ENCODE data around the gene EIF1AX.
"Not testable (repeated sequence)": the region's sequence is repeated elsewhere in the genome, so short reads cannot be mapped to it uniquely, and the experiment has no call there.

Gene EIF1AX, protein sequence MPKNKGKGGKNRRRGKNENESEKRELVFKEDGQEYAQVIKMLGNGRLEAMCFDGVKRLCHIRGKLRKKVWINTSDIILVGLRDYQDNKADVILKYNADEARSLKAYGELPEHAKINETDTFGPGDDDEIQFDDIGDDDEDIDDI

DNA sequence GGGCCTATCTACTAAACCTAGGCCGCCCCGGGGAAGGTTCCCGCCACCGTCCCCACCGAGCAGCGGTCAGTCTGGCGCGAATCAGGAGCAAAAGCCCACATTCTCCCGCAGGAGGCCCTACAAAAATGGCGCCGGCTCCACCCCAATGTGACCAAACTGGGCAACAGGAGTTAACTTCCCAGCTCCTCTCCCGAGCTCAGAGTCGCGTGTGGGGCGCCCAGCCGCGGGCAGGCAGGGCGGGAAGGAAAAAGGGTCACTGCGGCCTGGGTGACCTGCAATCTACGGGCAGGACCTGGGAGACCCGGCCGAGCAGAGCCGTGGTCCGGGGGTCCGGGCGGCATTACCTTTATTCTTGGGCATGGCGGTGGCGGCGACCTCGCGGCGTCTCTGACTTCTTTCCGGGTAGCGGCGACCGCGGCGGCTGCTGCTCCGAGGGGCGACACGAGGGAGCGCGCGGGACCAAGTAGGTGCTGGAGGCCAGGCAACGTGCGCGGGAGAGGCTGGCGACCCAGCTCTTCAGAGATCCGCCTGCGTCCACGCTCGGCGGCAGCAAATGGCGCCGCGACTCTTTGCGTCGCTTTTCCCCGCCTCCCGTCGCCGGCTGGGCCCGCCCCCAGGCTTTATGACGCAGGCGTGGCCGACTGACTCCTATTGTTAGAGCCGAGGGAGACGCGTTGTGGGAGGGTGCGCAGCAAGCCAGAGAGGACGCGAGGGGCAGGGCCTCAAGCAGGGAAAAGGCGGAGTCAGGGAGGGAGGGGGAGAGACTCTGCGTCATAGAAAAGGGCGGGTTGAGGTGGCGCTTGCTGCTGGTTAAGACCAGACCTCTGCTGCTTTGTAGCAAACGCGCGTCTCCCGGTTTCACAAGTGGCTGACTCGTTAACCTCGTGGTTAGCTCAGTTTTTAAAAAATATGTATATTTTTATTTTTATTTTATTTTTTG lies at the start of gene EIF1AX:
Gene EIF1AX, minus strand, starts transcription at position 558 of the 940 bp plus-strand sequence. Its CDS starts 198 bp downstream, at position 360.
- DNase-seq = peak; percentile 93

DNA sequence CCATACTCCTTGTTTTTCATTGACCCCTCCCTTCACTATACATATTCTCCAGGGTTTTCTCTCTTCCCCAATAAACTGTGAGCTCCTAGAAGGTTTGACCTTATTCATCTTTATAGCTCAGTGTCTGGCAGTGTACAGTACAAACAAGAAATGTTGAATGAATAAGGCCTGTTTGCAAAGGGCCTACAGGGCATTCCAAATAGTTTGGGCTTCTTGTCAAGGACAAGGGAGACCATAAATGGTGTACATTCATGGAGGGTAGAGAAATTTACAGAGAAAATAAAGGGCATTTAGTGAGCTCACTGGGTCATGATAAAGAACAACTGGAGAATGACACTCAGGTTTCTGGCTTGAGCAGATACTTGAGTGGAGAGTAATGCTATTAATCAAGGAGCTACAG lies 47.5 kb upstream of the EIF1AX start:
- DNase-seq = no peak

DNA sequence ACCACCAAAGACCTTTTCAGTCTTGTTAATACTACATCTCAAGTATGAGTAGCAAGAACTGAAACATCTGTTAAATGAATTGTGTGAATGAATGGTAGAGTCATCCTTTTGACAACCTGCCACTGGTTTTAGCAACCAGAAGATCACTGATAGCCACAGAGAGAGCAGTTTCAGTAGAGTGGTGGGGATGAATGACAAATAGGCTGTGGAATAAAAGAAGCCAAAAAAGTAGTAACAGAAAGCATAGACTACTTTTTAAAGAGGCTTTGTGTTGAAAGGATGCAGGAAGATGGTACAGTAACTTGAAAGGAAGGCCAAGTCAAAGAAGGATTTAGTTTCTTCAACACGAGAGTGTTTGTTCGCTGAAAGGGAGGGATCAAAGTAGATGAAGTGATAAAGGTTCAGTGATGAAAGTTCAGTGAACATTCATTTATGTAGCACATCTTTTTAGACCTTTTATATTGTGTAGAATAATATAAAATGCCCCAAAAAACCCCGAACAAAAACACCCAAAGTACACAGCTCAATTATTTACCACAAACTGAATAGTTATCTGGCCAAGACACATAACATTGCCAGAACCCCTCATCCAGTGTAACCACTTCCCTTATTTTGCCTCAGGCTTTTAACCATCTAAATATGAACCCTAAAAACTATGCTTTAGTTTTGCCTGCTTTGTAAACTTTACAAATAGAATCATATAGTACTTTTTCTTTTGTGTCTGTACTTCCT lies 40.1 kb upstream of the EIF1AX start:
- no peak for DNase-seq

DNA sequence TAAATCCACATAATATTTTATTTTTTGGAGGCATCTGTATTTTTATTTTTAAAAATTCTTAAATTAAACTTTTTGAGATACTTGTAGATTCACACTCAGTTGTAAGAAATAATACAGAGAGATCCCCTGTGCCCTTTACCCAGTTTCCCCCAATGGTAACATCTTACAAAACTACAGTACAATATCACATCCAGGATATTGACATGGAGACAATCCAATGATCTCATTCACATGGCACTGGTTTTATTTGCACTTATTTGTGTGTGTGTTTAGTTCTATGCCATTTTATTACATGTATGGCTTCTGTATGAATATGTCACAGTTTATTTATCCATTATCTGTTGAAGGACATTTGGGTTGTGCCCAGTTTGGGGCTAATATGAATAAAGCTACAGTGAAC lies 35.5 kb upstream of the EIF1AX start:
- DNase-seq = no peak

DNA sequence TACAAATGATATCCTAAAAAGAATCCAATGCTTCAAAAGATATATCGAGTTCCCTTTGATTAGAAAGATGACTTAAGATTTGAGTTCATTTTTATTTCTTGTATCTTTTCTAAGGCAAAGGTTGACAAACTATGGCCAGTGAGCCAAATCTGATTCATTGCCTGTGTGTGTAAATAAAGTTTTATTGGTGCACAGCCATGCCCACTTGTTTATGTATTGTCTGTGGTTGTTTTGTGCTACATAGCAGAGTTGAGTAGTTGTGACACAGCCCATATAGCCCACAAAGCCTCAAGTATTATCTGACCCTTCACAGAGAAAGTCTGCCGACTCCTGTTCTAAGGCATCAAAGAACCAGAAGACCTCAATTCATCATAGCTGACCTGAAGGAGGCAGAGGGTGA lies 32.2 kb upstream of the EIF1AX start:
- DNase-seq = no peak

DNA sequence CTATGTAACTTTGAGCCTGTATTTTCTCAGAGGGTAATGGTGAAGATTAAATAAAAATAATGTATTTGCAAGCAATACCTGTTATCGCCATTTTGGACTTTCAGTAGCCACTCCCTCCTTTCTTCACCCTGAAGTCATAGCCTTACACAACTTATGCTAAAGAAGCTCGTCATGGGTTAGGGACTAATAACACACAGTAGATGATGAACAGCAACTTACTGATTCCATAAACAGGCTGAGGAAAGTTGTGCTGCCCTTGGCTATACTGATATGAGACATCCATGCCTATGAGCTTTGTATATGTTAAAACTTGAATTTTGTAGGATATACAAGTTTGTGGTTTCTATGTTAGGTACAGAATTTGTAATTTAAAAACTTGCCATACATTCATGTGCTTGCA lies 31.7 kb upstream of the EIF1AX start:
- DNase-seq = no peak

DNA sequence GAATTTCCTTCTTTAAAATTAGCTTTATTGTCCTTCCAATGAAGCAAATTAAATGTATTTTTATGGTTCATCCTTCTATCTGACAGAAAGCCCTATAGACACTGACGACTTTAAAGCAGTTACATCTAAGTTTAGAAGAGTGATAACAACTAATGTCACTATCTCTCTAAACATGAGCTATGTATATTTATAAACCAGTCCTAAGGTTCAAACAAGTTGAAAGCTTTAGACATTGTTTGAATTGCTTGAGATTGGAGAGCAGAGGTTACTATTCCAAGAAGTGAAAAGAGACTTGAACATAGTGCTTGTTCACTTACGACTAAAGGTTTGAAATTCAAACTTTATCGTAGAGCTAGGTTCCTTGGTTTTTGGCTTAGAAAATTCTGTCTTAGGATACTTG lies 30.2 kb upstream of the EIF1AX start:
- no peak for DNase-seq

DNA sequence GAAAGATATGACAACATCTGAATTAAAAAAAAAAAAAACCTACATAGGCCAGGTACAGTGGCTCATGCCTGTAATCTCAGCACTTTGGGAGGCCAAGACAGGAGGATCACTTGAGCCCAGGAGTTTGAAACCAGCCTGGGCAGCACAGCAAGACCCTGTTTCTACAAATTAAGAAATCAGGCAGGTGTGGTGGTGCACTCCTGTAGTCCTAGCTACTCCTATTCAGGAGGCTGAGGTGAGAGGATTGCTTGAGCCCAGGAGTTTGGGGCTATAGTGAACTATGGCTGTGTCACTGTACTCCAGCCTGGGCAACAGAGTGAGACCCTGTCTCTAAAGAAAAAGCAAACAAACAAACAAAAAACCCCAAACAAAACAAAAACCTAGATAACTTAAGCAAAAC lies 20.9 kb upstream of the EIF1AX start:
- DNase-seq = not testable (repeated sequence)

DNA sequence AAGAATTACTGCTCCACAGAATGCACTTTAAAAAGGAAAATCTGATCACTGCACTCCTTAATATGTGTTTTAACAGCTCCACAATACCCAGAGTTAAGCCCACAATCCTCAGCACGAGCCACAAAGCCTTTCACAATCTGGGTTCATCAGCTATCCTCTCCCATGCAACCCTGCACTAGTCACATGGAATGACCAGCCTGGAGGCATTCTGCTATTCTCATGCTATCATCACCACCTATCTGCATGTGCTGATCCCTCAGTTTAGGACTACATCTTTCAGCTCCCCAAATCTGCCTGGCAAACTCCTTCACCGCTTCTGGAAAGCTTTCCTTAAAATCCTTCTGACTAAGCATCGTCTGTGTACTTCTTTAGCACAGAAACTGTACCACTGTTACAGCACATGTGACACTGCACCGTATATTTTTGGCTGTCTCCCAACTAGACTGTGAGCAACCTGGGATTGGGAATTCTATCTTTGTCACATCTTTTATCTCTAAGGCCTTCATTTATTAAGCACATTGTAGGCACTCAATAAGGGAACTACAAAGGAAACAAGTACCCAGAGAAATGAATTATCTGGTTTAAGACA lies 18.3 kb upstream of the EIF1AX start:
- DNase-seq = no peak

DNA sequence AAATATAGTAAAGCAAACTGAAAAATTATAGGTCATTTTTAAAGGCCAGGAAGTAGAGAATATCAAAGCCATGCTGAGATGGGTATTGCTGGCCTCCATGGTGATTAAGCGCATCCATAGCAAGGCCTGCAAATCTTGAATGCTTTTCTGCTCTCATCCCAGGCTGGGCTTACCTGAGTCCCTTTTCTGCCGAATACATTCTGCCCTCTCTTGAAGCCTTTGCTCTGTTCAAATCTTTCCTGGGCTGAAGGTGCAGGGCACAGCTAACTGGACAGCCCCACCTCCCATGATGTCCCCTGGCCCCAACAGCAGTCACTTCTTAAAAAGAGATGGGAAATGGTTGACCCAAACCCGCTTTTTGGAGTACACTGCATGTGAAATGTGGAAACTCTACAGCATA lies 10.1 kb upstream of the EIF1AX start:
- no peak for DNase-seq

DNA sequence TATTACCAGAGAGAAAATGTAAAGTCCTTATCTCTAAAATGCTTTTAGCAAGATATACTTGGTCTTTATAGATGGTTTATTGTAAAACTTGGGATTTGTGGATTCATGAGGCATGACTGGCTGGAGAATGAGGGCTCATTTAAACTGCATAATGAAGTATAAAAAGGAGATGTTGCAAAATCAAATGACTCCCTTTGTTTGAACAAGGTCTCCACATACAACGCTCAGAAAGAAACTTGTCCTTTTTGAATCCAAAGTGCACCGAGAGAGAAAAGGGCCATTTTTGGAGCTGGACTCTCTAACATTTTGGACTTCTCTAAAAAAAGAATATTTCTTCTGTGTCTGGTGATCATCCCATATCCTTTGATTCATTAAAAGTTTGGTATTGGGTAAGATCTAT lies 7.7 kb upstream of the EIF1AX start:
- DNase-seq = no peak

DNA sequence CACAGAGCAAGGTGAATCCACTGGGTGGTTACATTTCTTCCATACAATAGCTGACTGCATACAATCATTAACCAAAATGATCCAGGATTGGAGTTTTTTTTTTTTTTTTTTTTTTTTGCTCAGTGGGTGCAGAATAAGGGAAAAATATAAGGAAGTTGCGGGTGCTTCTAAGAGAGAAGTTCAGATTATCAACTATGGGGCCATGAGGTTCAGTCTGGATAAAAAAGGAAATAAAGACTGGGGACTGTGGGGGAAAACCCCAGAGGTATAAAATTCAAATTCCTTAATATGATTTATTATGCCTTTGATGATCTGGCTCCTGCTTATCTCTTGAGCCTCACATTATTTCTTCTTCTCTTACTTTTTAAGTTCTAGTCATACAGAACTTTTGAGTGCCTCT lies 5.9 kb upstream of the EIF1AX start:
- no peak for DNase-seq

DNA sequence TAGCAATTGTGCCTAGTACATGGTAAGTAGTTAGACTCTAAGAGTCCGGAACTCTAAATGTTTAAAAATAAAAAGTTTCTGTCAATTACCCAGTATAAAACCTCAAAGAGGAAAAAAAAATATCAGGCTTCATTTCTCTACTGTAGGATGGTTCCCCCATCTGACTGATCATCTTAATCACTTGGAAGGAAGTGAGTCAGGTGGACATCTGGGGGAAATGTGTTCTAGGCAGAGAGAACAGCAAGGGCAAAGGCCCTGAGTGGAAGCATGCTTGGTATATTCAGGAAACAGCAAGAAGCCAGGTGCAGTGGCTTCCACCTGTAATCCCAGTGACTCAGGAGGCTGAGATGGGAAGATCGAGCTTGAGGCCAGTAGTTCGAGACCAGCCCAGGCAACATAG lies 2.9 kb upstream of the EIF1AX start:
- DNase-seq = no peak

DNA sequence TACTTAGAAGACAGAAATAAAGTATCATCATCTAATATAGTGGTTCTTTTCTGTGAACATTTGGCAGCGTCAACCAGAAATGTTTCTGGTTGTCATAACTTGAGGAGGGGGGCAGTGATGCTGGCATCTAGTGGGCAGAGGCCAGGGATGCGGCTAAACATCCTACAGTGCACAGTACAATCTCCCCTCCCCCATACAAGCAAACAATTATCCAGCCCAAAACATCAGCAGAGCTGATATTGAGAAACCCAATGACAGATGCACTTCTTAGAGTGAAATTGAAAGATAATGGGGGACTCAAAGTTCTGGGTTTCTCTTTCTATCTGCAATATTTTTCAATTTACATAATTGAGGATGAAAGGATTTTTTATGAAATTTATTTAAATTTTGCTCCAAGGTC lies 1.9 kb upstream of the EIF1AX start:
- peak; percentile 25 for DNase-seq

DNA sequence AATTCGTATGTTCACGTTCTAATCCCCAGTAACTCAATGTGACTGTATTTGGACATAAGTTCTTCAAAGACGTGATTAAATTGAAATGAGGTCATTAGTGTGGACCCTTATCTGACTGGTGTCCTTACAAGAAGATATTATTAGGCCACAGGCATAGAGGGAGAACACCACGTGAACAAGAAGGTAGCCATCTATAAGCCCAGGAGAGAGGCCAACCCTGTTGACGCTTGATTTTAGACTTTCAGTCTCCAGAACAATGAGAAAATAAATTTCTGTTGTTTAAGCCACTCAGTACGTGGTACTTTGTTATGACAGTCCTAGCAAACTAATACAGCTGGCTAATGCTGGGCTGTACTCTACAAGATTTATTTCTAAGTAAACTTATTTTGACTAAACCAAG lies 1.5 kb upstream of the EIF1AX start:
- no peak for DNase-seq

DNA sequence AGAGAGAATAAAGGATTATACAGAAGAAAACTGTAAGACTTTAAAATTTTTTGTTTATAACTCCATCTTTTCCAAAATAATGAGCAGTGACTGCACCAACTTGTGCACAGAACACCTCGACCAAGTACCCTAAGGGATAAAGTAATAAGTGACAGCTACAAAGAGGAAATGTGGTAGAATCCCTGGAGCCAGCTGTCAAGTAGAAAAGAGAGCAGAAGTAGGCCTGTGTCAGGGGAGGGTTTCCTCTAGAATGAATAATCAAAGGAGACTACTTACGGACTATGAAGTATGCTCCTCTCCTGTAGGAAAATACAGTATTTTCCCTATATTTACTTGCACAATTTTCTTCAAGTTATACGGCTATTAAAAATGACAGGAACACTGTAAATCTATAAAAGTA lies 1.2 kb downstream of the EIF1AX start:
- DNase-seq = no peak

DNA sequence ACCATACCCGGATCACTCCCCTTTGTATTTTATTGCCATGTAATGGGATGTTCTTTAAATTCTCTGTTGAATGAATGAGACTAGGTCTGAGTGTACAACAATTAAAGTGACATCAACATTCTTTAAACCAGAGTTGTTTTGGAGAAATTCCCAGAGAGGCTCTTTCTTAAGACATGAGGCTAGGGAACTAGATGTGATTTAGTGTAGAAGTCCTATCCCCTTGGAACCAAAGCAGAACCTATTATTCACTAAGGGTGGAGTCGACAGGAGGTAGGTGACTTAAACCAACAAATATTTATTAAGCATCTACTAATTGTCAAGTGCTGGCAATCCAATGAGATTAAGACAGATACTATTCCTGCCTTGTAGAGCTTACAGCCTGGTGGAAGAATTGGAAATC lies 1.7 kb downstream of the EIF1AX start:
- no peak for DNase-seq

DNA sequence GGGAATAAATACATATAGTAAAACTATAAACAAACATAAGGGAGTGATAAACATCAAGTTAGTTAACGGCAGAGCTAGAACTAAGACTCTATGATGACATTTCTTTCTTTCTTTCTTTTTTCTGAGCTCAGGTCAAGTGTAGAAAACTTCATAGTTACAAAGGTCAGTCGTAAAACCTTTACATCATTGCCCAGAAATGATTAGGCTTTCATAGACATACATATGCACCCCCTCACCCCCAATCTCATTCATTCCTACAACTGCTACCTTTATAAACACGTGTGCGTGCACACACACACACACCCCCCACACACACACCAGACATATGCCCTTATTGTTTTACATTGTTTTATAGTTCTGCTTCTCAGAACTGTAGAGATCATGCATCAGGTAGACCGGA lies 5.7 kb downstream of the EIF1AX start:
- no peak for DNase-seq

DNA sequence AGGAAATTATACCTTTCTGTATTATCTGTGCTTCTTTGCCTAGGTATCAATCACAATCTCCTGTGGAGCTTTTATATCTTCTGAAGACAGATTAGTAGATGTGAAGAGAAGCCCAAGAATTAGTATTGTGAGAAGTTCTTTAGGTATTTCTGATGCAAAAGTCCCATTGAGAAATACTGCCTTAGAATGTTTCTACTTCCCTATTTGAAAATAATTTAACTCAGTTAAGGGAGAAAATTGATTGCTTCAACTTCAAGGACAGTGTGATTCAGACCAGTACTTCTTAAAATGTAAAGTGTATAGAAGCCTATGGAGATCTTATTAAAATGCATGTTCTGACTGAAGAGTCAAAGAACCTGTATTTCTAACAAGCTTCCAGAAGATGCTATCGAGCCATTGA lies 9.0 kb downstream of the EIF1AX start:
- no peak for DNase-seq

DNA sequence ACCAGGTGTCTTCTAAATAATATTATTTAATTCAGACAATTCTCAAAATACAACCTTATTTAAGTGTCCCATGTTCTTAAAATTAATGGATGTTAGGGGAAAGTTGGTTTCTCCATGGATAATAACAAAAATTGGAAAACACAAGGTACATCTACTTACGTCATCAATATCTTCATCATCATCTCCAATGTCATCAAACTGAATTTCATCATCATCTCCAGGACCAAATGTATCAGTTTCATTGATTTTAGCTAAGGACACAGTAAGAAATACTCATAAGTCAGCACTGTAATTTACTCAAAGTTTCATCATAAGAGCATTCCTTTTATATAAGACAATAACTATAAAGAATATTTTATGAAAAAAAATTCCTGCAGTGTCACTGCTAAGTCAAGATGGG lies 11.3 kb downstream of the EIF1AX start:
- DNase-seq = no peak

DNA sequence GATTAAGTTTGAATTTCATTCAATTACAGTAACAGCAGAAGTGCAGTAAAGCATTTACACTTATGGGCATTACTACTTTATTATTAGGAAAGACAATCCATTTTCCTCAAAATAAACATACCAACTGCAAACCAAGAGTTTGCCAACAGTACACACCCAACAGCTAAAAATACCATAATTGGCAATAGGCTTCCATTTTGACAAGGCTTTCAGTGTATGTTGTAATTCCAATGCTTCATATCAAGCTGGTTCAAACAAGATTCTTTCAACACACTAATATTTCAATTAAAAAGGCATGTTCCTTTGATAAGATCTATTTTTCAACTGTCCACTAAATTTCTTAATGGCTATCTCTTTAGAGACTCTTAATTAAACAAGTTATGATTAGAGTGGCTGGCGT lies 12.1 kb downstream of the EIF1AX start:
- DNase-seq = no peak

DNA sequence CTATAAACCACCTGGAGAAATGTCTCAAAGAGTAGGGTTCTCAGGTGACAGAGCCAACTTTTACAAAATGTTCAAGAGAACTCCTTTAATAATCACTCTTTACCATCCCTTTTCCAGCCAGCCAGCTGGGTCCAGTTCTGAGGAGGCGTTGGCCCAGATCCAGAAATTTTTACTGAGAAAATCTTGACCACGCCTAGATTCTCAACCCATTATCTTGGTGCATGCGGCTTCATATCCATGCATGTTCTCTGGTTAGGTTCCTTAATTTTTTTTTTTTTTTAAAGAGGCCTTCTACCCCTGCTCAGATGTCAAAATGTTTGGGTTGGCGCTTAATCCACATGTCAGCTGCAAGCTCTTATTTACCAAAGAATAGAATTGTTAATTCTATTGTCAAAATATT lies 13.0 kb downstream of the EIF1AX start:
- DNase-seq = no peak

DNA sequence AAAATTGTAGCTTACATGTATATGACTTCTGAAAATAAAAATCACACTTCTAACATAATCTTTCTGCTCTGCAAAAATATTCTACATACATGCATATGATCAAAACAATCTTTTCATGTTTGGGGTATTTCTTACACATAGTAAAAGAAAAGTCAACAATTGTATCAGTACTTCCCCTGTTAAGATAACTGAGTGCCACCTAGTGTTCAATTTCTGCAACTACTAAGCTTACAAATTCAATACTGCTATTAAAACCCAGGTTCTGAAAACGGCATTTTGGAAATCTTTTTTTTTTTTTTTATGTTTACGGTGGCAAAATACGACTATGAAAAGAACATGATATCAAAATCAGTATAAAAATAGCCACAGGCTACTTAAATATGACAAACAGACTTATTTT lies 14.2 kb downstream of the EIF1AX start:
- DNase-seq = not testable (repeated sequence)

DNA sequence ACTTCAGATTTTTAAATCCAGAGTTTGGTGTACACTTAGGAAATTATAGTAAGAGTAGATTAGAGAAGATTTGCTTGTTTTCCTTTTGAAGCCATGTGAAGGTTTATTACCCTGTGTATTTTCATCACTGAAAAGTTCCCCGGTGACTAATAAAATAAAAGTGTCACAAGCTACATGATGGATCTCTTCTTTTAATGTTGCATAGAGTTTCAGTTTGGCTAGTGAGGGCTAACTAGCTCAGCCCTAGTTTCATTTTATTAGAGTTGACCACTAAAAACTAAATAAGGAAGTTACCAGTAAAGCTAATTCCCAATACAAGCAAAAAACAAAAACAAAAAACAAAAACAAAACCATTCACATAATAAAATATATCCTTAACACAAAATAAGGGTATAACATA lies 14.8 kb downstream of the EIF1AX start:
- not testable (repeated sequence) for DNase-seq
